A673 (cell line): ENCODE results near the gene FLVCR2. TPM values are rescaled to one million over a fixed set of nuclear protein-coding genes. Genes with fewer than 3 reads are reported as not detected.
A peak's percentile ranks its signal among the peaks of the same experiment; 100 is the strongest.

ENCODE experiments used
- BruUV-seq: library from RNA; stranded (reverse); fragments of 400-500 nt; replicated peaks from 2 replicates; lab custom pipeline; 2021; lab: Mats Ljungman, UMichigan
- CTCF ChIA-PET: fragments of 300-600 bp; sonication (Branson Sonifier 250); formaldehyde crosslinking; loops from one replicate; lab custom pipeline; 2022; ENCODE audit warnings: antibody characterized with exemption; lab: Charles Lee
- POLR2A ChIA-PET: fragments of 300-600 bp; sonication (Branson Sonifier 250); formaldehyde crosslinking; loops from one replicate; lab custom pipeline; 2022; ENCODE audit warnings: antibody characterized with exemption; ENCODE audit not compliant: low non-redundant PET; lab: Charles Lee
- DNase-seq: peaks from one replicate; pipeline ENCODE4 v3.0.0-alpha.2; 2015; ENCODE audit warnings: low spot score
- H3K27ac ChIP-seq: fragments of 200-600 bp; sonication (generic); 2 replicates; pipeline ENCODE4 v1.5.1; 2016; ENCODE audit warnings: mixed run types, low read depth, mild to moderate bottlenecking, mixed read lengths, antibody characterized with exemption, low read length; ENCODE audit not compliant: poor library complexity, severe bottlenecking
- H3K27me3 ChIP-seq: fragments of 200-600 bp; sonication (generic); replicated peaks from 2 replicates; pipeline ENCODE4 v1.6.1; 2017; ENCODE audit warnings: mixed run types, low read depth, mild to moderate bottlenecking, mixed read lengths, antibody characterized with exemption, low read length; ENCODE audit not compliant: insufficient read depth, poor library complexity
- H3K36me3 ChIP-seq: fragments of 200-600 bp; sonication (generic); 2 replicates; pipeline ENCODE4 v1.6.1; 2016; ENCODE audit warnings: mixed run types, mild to moderate bottlenecking, mixed read lengths, antibody characterized with exemption, low read length; ENCODE audit not compliant: insufficient read depth, poor library complexity, severe bottlenecking
- H3K4me1 ChIP-seq: fragments of 200-600 bp; sonication (generic); 2 replicates; pipeline ENCODE4 v1.6.1; 2017; ENCODE audit warnings: mixed run types, mild to moderate bottlenecking, mixed read lengths, antibody characterized with exemption, low read length; ENCODE audit not compliant: insufficient read depth, poor library complexity, severe bottlenecking
- H3K4me3 ChIP-seq: fragments of 200-600 bp; sonication (generic); 2 replicates; pipeline ENCODE4 v1.5.1; 2016; ENCODE audit warnings: low read depth, mixed run types, mild to moderate bottlenecking, mixed read lengths, low read length; ENCODE audit not compliant: poor library complexity, severe bottlenecking
- H3K9me3 ChIP-seq: fragments of 200-600 bp; sonication (generic); 2 replicates; pipeline ENCODE4 v1.6.1; 2016; ENCODE audit warnings: mixed run types, low read depth, mild to moderate bottlenecking, mixed read lengths, antibody characterized with exemption, low read length; ENCODE audit not compliant: poor library complexity, severe bottlenecking
- CTCF ChIP-seq: fragments of 300-800, 200-600 bp; sonication (generic); conservative IDR thresholded peaks from 2 replicates; pipeline ENCODE4 v1.5.1; 2017; ENCODE audit warnings: low read depth, mild to moderate bottlenecking, antibody characterized with exemption, low read length, moderate library complexity, mixed read lengths
- EZH2 ChIP-seq: fragments of 200-600 bp; sonication (generic); IDR thresholded peaks from 2 replicates; pipeline ENCODE4 v1.6.1; 2017; ENCODE audit warnings: borderline replicate concordance, low read depth, mild to moderate bottlenecking, mixed read lengths, antibody characterized with exemption, low read length; ENCODE audit not compliant: poor library complexity, severe bottlenecking
- intact Hi-C: fragments of 100-400 bp; cut with micrococcal nuclease; formaldehyde crosslinking; loops from one replicate; pipeline ENCODE4 v1.10.0; 2022; ENCODE audit not compliant: unreplicated experiment
- total RNA-seq: library from RNA; stranded (reverse); gene quantifications from 2 replicates; pipeline ENCODE4 v1.2.3, GENCODE V29; 2021

Gene FLVCR2
- total RNA-seq, 1 experiment from 2014 or later, result 3.5 TPM

- intact Hi-C loops, result loop anchor here (5.0 kb wide), 2 partner anchors 75 to 405 kb away; partner anchors contain the start of gene TGFB3
- ChIA-PET POLR2A (interaction anchor here (0.6 kb wide), 1 partner anchor 19 kb away, joined by 3 read pairs; no protein-coding TSS in a partner anchor), CTCF (interaction anchor here (1.0 to 2.1 kb wide), 3 partner anchors 16 to 406 kb away, joined by 3 to 7 read pairs (median 6); no protein-coding TSS in a partner anchor)
- H3K27ac ChIP-seq, result no peak overlapping the region
- no TSS peak for BruUV-seq
- DNase-seq, result no peak
- peaks cover 6% of the 10 kb centered on the region for H3K4me1 ChIP-seq
- H3K4me3 ChIP-seq, result no peak overlapping the region
- TF ChIP-seq CTCF (no peak), EZH2 (no peak)
- peaks cover 10% of the 10 kb centered on the region for H3K27me3 ChIP-seq
- H3K36me3 ChIP-seq, result no peaks in the 10 kb centered on the region
- H3K9me3 ChIP-seq, result no peaks in the 10 kb centered on the region
Observed at GRCh38 chr14:75577090-75577489, 1.3 kb upstream of the FLVCR2 start.

GRCh38 chr14:75577729-75578101, 705 bp upstream of the FLVCR2 start:
- H3K4me3 ChIP-seq, result peak overlapping the region; percentile 42
- intact Hi-C loops, result loop anchor here (5.0 kb wide), 2 partner anchors 75 to 405 kb away; partner anchors contain the start of gene TGFB3
- ChIA-PET POLR2A (no interaction called here), CTCF (interaction anchor here (0.6 to 2.1 kb wide), 4 partner anchors 16 to 405 kb away, joined by 3 to 7 read pairs (median 4); no protein-coding TSS in a partner anchor)
- no TSS peak for BruUV-seq
- H3K36me3 ChIP-seq, result no peaks in the 10 kb centered on the region
- H3K9me3 ChIP-seq, result no peaks in the 10 kb centered on the region
- no peak overlapping the region for H3K27ac ChIP-seq
- H3K27me3 ChIP-seq, result peaks cover 10% of the 10 kb centered on the region
- DNase-seq, result peak; percentile 50
- peaks cover 6% of the 10 kb centered on the region for H3K4me1 ChIP-seq
- peak; percentile 52 for TF ChIP-seq CTCF
- no peak for TF ChIP-seq EZH2

GRCh38 chr14:75578786-75579337, 442 bp downstream of the FLVCR2 start:
- H3K27ac ChIP-seq, result no peak overlapping the region
- H3K9me3 ChIP-seq, result no peaks in the 10 kb centered on the region
- ChIA-PET POLR2A (no interaction called here), CTCF (interaction anchor here (2.1 kb wide), 1 partner anchor 76 kb away, joined by 7 read pairs; no protein-coding TSS in a partner anchor)
- H3K27me3 ChIP-seq, result peaks cover 6% of the 10 kb centered on the region
- TF ChIP-seq EZH2, result no peak
- TF ChIP-seq CTCF, result 0 out of 2 replicates have a peak, but pooled peaks have one; percentile 13
- intact Hi-C loops, result loop anchor here (5.0 kb wide), 2 partner anchors 73 to 403 kb away; partner anchors contain the start of gene TGFB3
- BruUV-seq, result no TSS peak
- no peaks in the 10 kb centered on the region for H3K36me3 ChIP-seq
- peak overlapping the region; percentile 42 for H3K4me3 ChIP-seq
- no peak for DNase-seq
- H3K4me1 ChIP-seq, result peaks cover 6% of the 10 kb centered on the region
